ENCODE measurements around the gene ASZ1.

Gene ASZ1

DNA sequence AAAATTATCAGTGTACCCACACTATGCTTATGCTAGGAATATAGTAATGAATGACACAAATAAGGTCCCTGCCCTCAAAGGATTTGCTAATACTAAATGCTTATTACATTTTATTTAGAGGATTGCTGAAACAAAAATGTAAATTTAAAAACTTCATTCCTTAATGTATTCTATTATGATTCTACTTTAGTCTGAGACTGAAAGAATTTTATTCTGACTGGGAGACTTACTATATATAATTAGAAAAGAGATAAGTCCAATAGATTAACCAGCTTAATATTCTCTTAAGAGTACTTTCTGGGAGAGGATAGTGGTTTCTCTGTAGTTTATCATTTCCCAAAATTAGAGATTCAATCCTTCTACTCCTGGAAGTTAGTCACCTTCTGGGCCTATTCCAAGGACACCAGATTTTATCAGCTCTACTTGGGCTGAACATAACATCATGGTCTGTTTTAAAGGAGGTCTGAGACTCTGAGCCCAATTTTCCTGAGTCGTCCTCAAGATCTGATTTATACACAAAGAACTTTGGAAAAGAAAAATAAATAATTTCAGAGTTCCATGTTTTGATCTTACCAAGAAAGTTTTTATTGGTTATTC lies 41.1 kb downstream of the ASZ1 start:
- TF ChIP-seq ZNF274 (IDR thresholded peaks at IDR 0.05; ENCODE audit: low read depth, low read length): no peak

GRCh38 chr7:117385363-117386109 lies 41.8 kb downstream of the ASZ1 start:
- no peak for TF ChIP-seq ZNF274 (IDR thresholded peaks at IDR 0.05; ENCODE audit: low read depth, low read length)
- no peak overlapping the region for H3K4me3 ChIP-seq (ENCODE audit: low read length)

More for the DNA sequence above, 41.1 kb downstream of the ASZ1 start:
- no peak overlapping the region for H3K4me3 ChIP-seq (ENCODE audit: low read length)

DNA sequence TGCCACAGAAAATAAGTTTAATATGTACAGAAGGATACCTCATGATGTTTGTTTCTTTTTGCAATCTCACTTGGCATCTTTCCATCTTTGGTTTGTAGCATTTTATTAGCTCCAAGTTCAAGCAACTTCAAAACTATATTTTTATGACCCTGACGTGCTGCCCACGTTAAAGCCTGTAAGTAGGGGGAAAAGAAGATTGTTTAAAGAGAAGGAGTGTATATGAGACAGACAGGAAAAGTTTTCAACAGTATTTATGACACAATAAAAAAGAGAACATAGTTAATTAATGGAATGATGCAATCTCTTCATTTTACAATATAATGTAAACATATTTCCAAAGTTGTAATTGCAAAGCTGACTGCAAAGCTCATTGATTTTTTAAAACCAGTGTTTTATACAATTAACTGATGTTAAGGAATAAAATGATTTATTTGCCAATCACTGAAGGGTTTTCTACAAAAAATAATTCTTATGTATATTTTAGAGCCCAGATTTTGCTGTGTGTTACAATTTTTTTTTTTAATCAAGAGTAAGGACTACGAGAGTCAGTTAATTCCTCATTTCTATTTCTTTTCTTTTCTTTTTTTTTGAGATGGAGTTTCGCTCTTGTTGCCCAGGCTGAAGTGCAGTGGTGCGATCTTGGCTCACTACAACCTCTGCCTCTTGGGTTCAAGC lies 42.5 kb downstream of the ASZ1 start:
- no peak overlapping the region for H3K4me3 ChIP-seq (ENCODE audit: low read length)
- no peak for TF ChIP-seq ZNF274 (IDR thresholded peaks at IDR 0.05; ENCODE audit: low read depth, low read length)

DNA sequence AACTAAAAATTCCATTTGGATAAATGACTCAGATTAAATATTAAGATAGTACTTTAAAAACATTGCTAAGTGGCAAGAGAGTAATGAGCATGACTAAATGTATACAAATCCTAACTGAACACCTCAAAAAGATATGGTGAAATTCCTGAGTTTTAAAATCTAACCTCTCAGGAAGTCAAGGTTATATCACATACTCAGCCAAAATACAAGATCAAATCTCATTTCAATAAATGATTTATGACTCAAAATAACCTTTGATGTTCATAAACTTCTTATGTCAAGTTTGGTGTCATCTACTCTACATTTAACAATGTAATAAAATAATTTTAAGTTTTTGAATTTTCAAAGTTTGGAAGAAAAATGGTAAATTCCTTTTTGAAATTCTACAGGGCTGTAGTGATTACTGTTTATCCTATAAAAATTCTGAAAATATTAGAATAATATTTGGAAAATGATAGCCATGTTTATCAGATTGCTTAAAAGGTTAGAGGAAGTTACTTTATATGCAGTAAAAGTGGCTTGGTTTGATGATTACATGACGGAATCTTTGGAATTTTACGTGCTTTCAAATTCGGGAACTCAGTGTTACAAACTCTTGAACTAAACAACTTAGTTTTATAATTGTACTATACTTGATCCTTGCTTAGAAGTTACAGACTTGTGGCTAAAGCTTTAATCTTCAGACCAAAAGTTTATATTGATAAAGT lies 43.7 kb downstream of the ASZ1 start:
- no peak for TF ChIP-seq ZNF274 (IDR thresholded peaks at IDR 0.05; ENCODE audit: low read depth, low read length)
- no peak overlapping the region for H3K4me3 ChIP-seq (ENCODE audit: low read length)

DNA sequence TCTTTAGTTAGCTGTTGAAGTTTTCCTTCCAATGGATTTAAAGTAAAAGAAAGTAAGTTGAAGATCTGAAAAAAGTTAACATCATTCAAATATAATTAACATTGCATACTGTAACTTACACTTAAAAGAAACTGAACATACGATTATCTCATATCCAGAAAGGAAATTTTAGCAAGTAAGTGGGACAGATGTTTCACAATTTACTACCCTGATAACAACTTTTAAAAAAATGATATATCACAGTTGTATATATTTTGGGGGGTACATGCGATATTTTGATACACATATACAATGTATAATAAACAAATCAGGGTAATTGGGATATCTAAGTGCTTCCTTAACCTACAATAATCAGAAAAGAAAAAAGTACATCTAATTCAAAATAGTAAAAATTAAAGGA lies 44.2 kb downstream of the ASZ1 start:
- TF ChIP-seq ZNF274 (IDR thresholded peaks at IDR 0.05; ENCODE audit: low read depth, low read length): no peak
- no peak overlapping the region for H3K4me3 ChIP-seq (ENCODE audit: low read length)

GRCh38 chr7:117381362-117381761 lies 45.9 kb downstream of the ASZ1 start:
- no peak overlapping the region for H3K4me3 ChIP-seq (ENCODE audit: low read length)
- no peak for TF ChIP-seq ZNF274 (IDR thresholded peaks at IDR 0.05; ENCODE audit: low read depth, low read length)

DNA sequence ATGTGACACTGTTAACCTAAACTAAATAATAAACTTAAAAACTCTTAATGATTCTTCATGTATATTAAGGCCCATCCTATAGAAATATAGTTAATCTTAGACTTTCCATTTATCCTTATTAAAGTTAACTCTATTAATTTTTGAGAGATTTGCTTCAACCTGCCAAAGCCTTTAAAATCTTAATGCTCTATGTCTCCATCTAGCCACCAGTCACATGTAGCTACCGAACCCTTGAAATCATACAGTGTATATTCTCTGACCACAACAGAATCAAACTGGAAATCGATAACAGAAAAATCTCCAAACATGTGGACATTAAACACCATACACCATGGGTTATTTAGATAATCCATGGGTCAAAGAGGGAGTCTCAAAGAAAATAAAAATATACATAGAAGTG lies 51.9 kb downstream of the ASZ1 start:
- no peak overlapping the region for H3K4me3 ChIP-seq (ENCODE audit: low read length)
- TF ChIP-seq ZNF274 (IDR thresholded peaks at IDR 0.05; ENCODE audit: low read depth, low read length): no peak

DNA sequence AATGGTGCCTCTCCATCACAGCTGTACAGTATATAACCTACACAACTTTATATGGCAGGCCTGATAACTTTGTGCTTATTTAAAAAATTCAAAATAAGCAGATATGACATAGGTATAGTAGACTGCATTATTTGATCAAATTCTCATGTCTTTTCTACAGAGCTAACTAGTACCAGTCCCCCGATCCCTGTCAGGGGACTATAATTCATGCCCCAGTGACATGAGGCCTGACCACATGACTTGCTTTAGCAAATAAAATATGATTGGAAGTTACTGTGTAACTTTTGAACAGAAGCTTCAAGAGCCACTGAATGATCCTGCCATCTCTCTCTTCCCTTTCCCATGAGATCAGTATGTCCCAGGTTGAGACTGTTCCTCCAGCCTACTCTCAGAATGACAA lies 55.2 kb downstream of the ASZ1 start:
- no peak overlapping the region for H3K4me3 ChIP-seq (ENCODE audit: low read length)
- TF ChIP-seq ZNF274 (IDR thresholded peaks at IDR 0.05; ENCODE audit: low read depth, low read length): no peak

- no peak for TF ChIP-seq ZNF274 (IDR thresholded peaks at IDR 0.05; ENCODE audit: low read depth, low read length)
- no peak overlapping the region for H3K4me3 ChIP-seq (ENCODE audit: low read length)
These were observed 62.8 kb downstream of the ASZ1 start for GRCh38 chr7:117364339-117365080.

GRCh38 chr7:117362294-117362888 lies 64.9 kb downstream of the ASZ1 start:
- H3K4me3 ChIP-seq (ENCODE audit: low read length): no peak overlapping the region
- no peak for TF ChIP-seq ZNF274 (IDR thresholded peaks at IDR 0.05; ENCODE audit: low read depth, low read length)

DNA sequence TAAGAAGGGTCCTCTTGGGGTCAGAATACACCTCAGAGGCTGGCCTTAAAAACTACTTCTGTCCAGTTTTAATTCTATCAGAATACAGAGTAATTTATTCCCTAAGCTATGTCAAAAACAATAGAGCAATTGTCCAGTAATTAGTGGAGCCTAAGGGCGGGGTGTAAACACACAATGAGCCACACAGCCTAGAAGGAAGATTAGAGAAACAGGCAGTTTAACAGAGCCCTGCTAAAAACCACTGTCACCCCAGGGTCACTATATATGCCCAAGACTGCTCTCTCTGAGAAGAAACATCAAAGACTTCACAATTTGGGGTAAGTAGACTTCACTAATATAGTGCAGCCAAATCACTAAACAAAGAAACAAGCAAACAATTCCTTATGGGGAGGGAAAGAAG lies 77.3 kb downstream of the ASZ1 start:
- TF ChIP-seq ZNF274 (IDR thresholded peaks at IDR 0.05; ENCODE audit: low read depth, low read length): no peak
- no peak overlapping the region for H3K4me3 ChIP-seq (ENCODE audit: low read length)

GRCh38 chr7:117349570-117349969 lies 77.7 kb downstream of the ASZ1 start:
- TF ChIP-seq ZNF274 (IDR thresholded peaks at IDR 0.05; ENCODE audit: low read depth, low read length): no peak

GRCh38 chr7:117347962-117348672 lies 79.2 kb downstream of the ASZ1 start:
- no peak overlapping the region for H3K4me3 ChIP-seq (ENCODE audit: low read length)
- no peak for TF ChIP-seq ZNF274 (IDR thresholded peaks at IDR 0.05; ENCODE audit: low read depth, low read length)

More at GRCh38 chr7:117349570-117349969, 77.7 kb downstream of the ASZ1 start:
- H3K4me3 ChIP-seq (ENCODE audit: low read length): no peak overlapping the region
